ENCODE results near the gene POLD1.

Gene POLD1

GRCh38 chr19:50447053-50447452 lies 62.9 kb downstream of the POLD1 start:
- DNase-seq = no peak

GRCh38 chr19:50447750-50448149 lies 63.6 kb downstream of the POLD1 start:
- DNase-seq = no peak

- no peak for DNase-seq
These were observed 65.2 kb downstream of the POLD1 start for GRCh38 chr19:50449236-50449899.

- DNase-seq = no peak
These were observed 66.4 kb downstream of the POLD1 start for GRCh38 chr19:50450369-50451222.

GRCh38 chr19:50451223-50451534 lies 67.0 kb downstream of the POLD1 start:
- DNase-seq = no peak

GRCh38 chr19:50453243-50453642 lies 69.1 kb downstream of the POLD1 start:
- DNase-seq = no peak

- no peak for DNase-seq
These were observed 71.8 kb downstream of the POLD1 start for GRCh38 chr19:50455992-50456391.

- no peak for DNase-seq
These were observed 73.2 kb downstream of the POLD1 start for GRCh38 chr19:50457300-50457699.

GRCh38 chr19:50458396-50459066 lies 74.4 kb downstream of the POLD1 start:
- no peak for DNase-seq

GRCh38 chr19:50459067-50459456 lies 74.9 kb downstream of the POLD1 start:
- no peak for DNase-seq

- no peak for DNase-seq
These were observed 75.5 kb downstream of the POLD1 start for GRCh38 chr19:50459638-50460037.

- no peak for DNase-seq
These were observed 76.1 kb downstream of the POLD1 start for GRCh38 chr19:50460161-50460765.

GRCh38 chr19:50461066-50461875 lies 77.1 kb downstream of the POLD1 start:
- DNase-seq = peak; percentile 67

GRCh38 chr19:50462970-50463369 lies 78.8 kb downstream of the POLD1 start:
- DNase-seq = no peak

- DNase-seq = no peak
These were observed 80.2 kb downstream of the POLD1 start for GRCh38 chr19:50464348-50464747.

GRCh38 chr19:50465000-50465399 lies 80.9 kb downstream of the POLD1 start:
- DNase-seq = no peak

GRCh38 chr19:50465986-50466705 lies 82.0 kb downstream of the POLD1 start:
- DNase-seq = no peak

- DNase-seq = no peak
These were observed 82.5 kb downstream of the POLD1 start for GRCh38 chr19:50466706-50467039.

GRCh38 chr19:50467566-50467965 lies 83.4 kb downstream of the POLD1 start:
- no peak for DNase-seq
